Kidney (tissue), 14 donors: ENCODE data around the gene PLXNA2. TPM values are rescaled to one million over a fixed set of nuclear protein-coding genes. Genes with fewer than 3 reads are reported as not detected.

Experiments used
- DNase-seq, 5 donors: peaks; one replicate each; pipeline ENCODE4 v3.0.0-alpha.2; 2013 to 2020
- FAIRE-seq: peaks from 2 replicates; lab custom pipeline; 2012; peaks lifted over from hg19 to GRCh38; lab: Jason Lieb, UNC
- H3K27ac ChIP-seq, 2 donors: one replicate each; pipeline ENCODE4 v1.7.0; 2013; ENCODE audit warnings: low read depth in 2 of 2, low read length in 2 of 2, inconsistent platforms in 1 of 2
- H3K27me3 ChIP-seq: one replicate; pipeline ENCODE4 v1.7.1; 2013; ENCODE audit warnings: low read length, inconsistent platforms; ENCODE audit not compliant: control insufficient read depth, insufficient read depth
- H3K36me3 ChIP-seq, 3 donors: one replicate each; pipeline versions ENCODE4 v1.7.0 to v1.7.1; 2013; ENCODE audit warnings: low read length in 3 of 3, control low read depth in 1 of 3, inconsistent platforms in 1 of 3; ENCODE audit not compliant: insufficient read depth in 3 of 3, control insufficient read depth in 2 of 3
- H3K4me1 ChIP-seq, 3 donors: one replicate each; pipeline versions ENCODE4 v1.7.0 to v1.7.1; 2013; ENCODE audit warnings: low read length in 3 of 3, inconsistent platforms in 1 of 3, low read depth in 1 of 3; ENCODE audit not compliant: control insufficient read depth in 2 of 3, insufficient read depth in 2 of 3
- H3K4me3 ChIP-seq, 3 donors: one replicate each; pipeline versions ENCODE4 v1.7.0 to v1.8.1; 2013; ENCODE audit warnings: low read length in 3 of 3, control low read depth in 1 of 3, inconsistent platforms in 1 of 3
- H3K9ac ChIP-seq, 3 donors: one replicate each; pipeline versions ENCODE4 v1.7.0 to v1.7.1; 2013; ENCODE audit warnings: low read length in 3 of 3, control low read depth in 1 of 3, inconsistent platforms in 1 of 3
- H3K9me3 ChIP-seq, 3 donors: one replicate each; pipeline versions ENCODE4 v1.7.0 to v1.7.1; 2013; ENCODE audit warnings: low read length in 3 of 3, control low read depth in 1 of 3, inconsistent platforms in 1 of 3; ENCODE audit not compliant: control insufficient read depth in 2 of 3, insufficient read depth in 1 of 3
- CTCF ChIP-seq: IDR thresholded peaks from 3 replicates; pipeline ENCODE4 v1.5.1; 2012; ENCODE audit warnings: mild to moderate bottlenecking, moderate library complexity, borderline replicate concordance; ENCODE audit not compliant: insufficient read depth; ENCODE audit errors: extremely low read depth
- intact Hi-C: fragments of 100-400 bp; cut with DNase I; formaldehyde crosslinking; loops from one replicate; pipeline ENCODE4 v1.11.1; 2022
- polyA plus RNA-seq: library from polyadenylated mRNA; stranded (reverse); fragments of 350-450 nt; fragmentation: Illumina TruSeq; extraction: RNeasy Lipid Tissue Mini Kit (QIAGEN cat#74804); gene quantifications from one replicate; pipeline ENCODE4 v1.2.3, GENCODE V29; 2014; ENCODE audit warnings: low read depth, low replicate concordance; ENCODE audit not compliant: insufficient read depth
- total RNA-seq: library from RNA; stranded (reverse); fragmentation: NEBNext Ultra II Directional; extraction: Animal tissue kit (Norgen Biotek cat#: 25700); gene quantifications from one replicate; pipeline ENCODE4 v1.2.1, GENCODE V29; 2021
- donor health status: control.
- donor health status: control.
- donor health status: control.
- donor health status: control.
- donor health status: control.
- donor health status: DM: yes; HTN: yes; CAD: no.
- donor health status: Normal renal cell carcinoma (clear cell type).

Gene PLXNA2
- total and polyA plus RNA-seq, 2 donors from 2014 or later, result 2.4 to 27.9 TPM

GRCh38 chr1:208276757-208277435 lies 32.7 kb upstream of the PLXNA2 start:
- Histone ChIP-seq H3K27me3 (no peaks in the 10 kb centered on the region), H3K27ac (no peak overlapping the region), H3K4me1 (no peaks in the 10 kb centered on the region), H3K4me3 (no peak overlapping the region), H3K9ac (no peak overlapping the region), H3K36me3 (no peaks in the 10 kb centered on the region), H3K9me3 (no peaks in the 10 kb centered on the region)
- no peak for TF ChIP-seq CTCF
- FAIRE-seq (no peak), DNase-seq (no peak)
- intact Hi-C loops, result no loop called here

GRCh38 chr1:208275083-208275482 lies 30.9 kb upstream of the PLXNA2 start:
- no peaks in the 10 kb centered on the region for H3K9me3 ChIP-seq
- intact Hi-C loops, result no loop called here
- no peak for DNase-seq
- no peak overlapping the region for H3K27ac ChIP-seq
- no peak for FAIRE-seq
- H3K36me3 ChIP-seq, result no peaks in the 10 kb centered on the region
- TF ChIP-seq CTCF, result no peak
- no peak overlapping the region for H3K9ac ChIP-seq
- H3K4me3 ChIP-seq, result no peak overlapping the region
- no peaks in the 10 kb centered on the region for H3K27me3 ChIP-seq
- H3K4me1 ChIP-seq, result no peaks in the 10 kb centered on the region

- no peaks in the 10 kb centered on the region for H3K9me3 ChIP-seq
- no peak overlapping the region for H3K27ac ChIP-seq
- no peak for DNase-seq
- H3K36me3 ChIP-seq, result no peaks in the 10 kb centered on the region
- no peaks in the 10 kb centered on the region for H3K27me3 ChIP-seq
- no peak overlapping the region for H3K9ac ChIP-seq
- no peak overlapping the region for H3K4me3 ChIP-seq
- no peak for TF ChIP-seq CTCF
- intact Hi-C loops, result no loop called here
- H3K4me1 ChIP-seq, result no peaks in the 10 kb centered on the region
- no peak for FAIRE-seq
Observed at GRCh38 chr1:208273386-208274017, 29.3 kb upstream of the PLXNA2 start.
